Loucy (cell line): ENCODE results near the gene ITPK1.

Experiments
- H2AFZ ChIP-seq: fragments of 200-600 bp; sonication (generic); 2 replicates; pipeline ENCODE4 v1.6.0; 2016; ENCODE audit warnings: antibody characterized with exemption, mild to moderate bottlenecking, low read length, moderate library complexity
- H3F3A ChIP-seq: fragments of 200-600 bp; 2 replicates; pipeline ENCODE4 v1.6.0; 2016; ENCODE audit warnings: antibody characterized with exemption, low read depth, mild to moderate bottlenecking
- H3K27me3 ChIP-seq: fragments of 200-600 bp; sonication (generic); 2 replicates; pipeline ENCODE4 v1.6.1; 2014; ENCODE audit warnings: low read length, mild to moderate bottlenecking; ENCODE audit not compliant: insufficient read depth, poor library complexity, severe bottlenecking
- H3K36me3 ChIP-seq: fragments of 200-600 bp; sonication (generic); 2 replicates; pipeline ENCODE4 v1.6.1; 2016; ENCODE audit warnings: low read length; ENCODE audit not compliant: insufficient read depth
- H3K4me1 ChIP-seq: fragments of 200-600 bp; sonication (generic); 2 replicates; pipeline ENCODE4 v1.5.1; 2014; ENCODE audit warnings: low read length, mild to moderate bottlenecking; ENCODE audit not compliant: insufficient read depth, poor library complexity, severe bottlenecking
- H3K4me2 ChIP-seq: fragments of 200-600 bp; sonication (generic); 2 replicates; pipeline ENCODE4 v1.6.0; 2014; ENCODE audit warnings: antibody characterized with exemption, low read length, low read depth, mild to moderate bottlenecking; ENCODE audit not compliant: poor library complexity, severe bottlenecking
- H3K4me3 ChIP-seq: fragments of 200-600 bp; sonication (generic); 2 replicates; pipeline ENCODE4 v1.5.1; 2014; ENCODE audit warnings: low read length, mild to moderate bottlenecking, mixed read lengths; ENCODE audit not compliant: poor library complexity, severe bottlenecking
- H3K79me2 ChIP-seq: fragments of 200-600 bp; sonication (generic); 2 replicates; pipeline ENCODE4 v1.6.1; 2014; ENCODE audit warnings: low read length; ENCODE audit not compliant: insufficient read depth
- H3K9ac ChIP-seq: fragments of 200-600 bp; sonication (generic); 2 replicates; pipeline ENCODE4 v1.6.0; 2014; ENCODE audit warnings: mild to moderate bottlenecking, low read depth, low read length, moderate library complexity; ENCODE audit not compliant: poor library complexity, severe bottlenecking
- H3K9me2 ChIP-seq: fragments of 200-600 bp; sonication (generic); replicated peaks from 2 replicates; pipeline ENCODE4 v1.6.1; 2016; ENCODE audit warnings: low read depth, low read length, mixed read lengths
- H3K9me3 ChIP-seq: fragments of 200-600 bp; sonication (generic); 2 replicates; pipeline ENCODE4 v1.6.1; 2014; ENCODE audit warnings: mild to moderate bottlenecking, antibody characterized with exemption, low read length, low read depth; ENCODE audit not compliant: insufficient read depth
- H4K20me1 ChIP-seq: fragments of 200-600 bp; sonication (generic); 2 replicates; pipeline ENCODE4 v1.6.0; 2014; ENCODE audit warnings: antibody characterized with exemption, low read length, mild to moderate bottlenecking; ENCODE audit not compliant: insufficient read depth, poor library complexity, severe bottlenecking
- CTCF ChIP-seq: fragments of 200-600 bp; sonication (generic); conservative IDR thresholded peaks from 2 replicates; pipeline ENCODE4 v1.5.1; 2014; ENCODE audit warnings: mild to moderate bottlenecking, antibody characterized with exemption, low read length
- EZH2phosphoT487 ChIP-seq: fragments of 200-600 bp; IDR thresholded peaks from 2 replicates; pipeline ENCODE4 v1.6.1; 2018; ENCODE audit warnings: antibody characterized with exemption, mild to moderate bottlenecking, moderate library complexity, borderline replicate concordance

Gene ITPK1

DNA sequence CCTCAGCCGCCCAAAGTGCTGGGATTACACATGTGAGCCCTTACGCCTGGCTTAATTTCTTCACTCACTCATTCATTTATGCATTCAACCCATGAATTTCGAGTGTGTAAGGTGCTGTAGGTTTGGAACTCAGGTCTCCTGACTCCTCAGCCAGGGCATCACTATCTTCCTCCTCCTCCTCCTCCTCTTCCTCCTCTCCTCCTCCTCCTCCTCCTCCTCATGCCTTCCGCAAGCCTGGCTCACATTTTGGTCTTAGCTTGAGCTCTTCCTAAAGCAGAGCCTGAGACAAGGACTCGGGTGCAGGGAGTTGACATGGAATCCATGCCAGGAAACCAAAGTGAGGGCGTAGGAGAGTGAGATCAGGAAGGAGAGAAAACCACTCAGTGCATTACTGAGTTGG is 213.5 kb downstream of the ITPK1 start:
- H3K4me3 ChIP-seq = no peak overlapping the region
- H4K20me1 ChIP-seq = no peaks in the 10 kb centered on the region
- no peaks in the 10 kb centered on the region for H3K79me2 ChIP-seq
- peaks cover 8% of the 10 kb centered on the region for H3K4me1 ChIP-seq
- no peaks in the 10 kb centered on the region for H3K9me2 ChIP-seq
- H3K36me3 ChIP-seq = no peaks in the 10 kb centered on the region
- no peaks in the 10 kb centered on the region for H3K27me3 ChIP-seq
- H3K4me2 ChIP-seq = no peak overlapping the region
- no peak overlapping the region for H3K9ac ChIP-seq
- H3K9me3 ChIP-seq = no peaks in the 10 kb centered on the region
- no peaks in the 10 kb centered on the region for H3F3A ChIP-seq
- H2AFZ ChIP-seq = no peak overlapping the region
- TF ChIP-seq EZH2phosphoT487 (no peak), CTCF (no peak)

GRCh38 chr14:92900660-92901059 is 215.1 kb downstream of the ITPK1 start:
- no peaks in the 10 kb centered on the region for H3K9me3 ChIP-seq
- TF ChIP-seq EZH2phosphoT487 (no peak), CTCF (no peak)
- H3K4me1 ChIP-seq = peaks cover 8% of the 10 kb centered on the region
- H3K9ac ChIP-seq = no peak overlapping the region
- no peaks in the 10 kb centered on the region for H3K36me3 ChIP-seq
- no peak overlapping the region for H3K4me3 ChIP-seq
- no peaks in the 10 kb centered on the region for H4K20me1 ChIP-seq
- H3K4me2 ChIP-seq = no peak overlapping the region
- H3K9me2 ChIP-seq = no peaks in the 10 kb centered on the region
- no peak overlapping the region for H2AFZ ChIP-seq
- no peaks in the 10 kb centered on the region for H3K79me2 ChIP-seq
- H3K27me3 ChIP-seq = no peaks in the 10 kb centered on the region
- no peaks in the 10 kb centered on the region for H3F3A ChIP-seq

DNA sequence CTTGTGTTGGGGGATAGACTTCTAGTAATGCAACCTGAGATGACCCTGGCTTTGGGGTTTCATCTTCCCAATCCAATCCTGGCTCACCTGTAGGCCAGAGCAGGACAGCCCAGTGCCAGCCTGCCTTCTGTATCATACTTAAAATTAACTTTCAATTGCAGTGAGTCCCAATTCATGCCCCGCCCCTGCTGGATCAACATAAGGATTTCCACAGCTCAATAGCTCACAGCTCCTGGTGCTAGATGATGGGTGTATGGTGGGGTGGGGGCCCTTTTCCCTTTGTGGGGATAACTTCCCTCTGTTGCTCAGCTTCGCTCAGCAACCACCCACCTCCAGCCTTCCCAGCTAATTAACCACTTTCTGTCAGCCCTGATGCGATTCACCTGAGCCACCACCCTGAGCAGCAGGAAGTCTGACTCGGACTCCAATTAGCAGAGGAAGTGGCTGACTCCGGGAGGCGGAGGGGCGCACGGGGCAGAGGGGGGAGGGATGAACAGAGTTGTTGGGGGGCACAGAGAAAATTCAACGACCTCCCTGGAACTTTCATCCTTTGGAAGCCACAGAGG is 217.1 kb downstream of the ITPK1 start:
- no peaks in the 10 kb centered on the region for H3K36me3 ChIP-seq
- H3K9ac ChIP-seq = no peak overlapping the region
- no peaks in the 10 kb centered on the region for H3K9me3 ChIP-seq
- no peaks in the 10 kb centered on the region for H3K27me3 ChIP-seq
- no peak overlapping the region for H2AFZ ChIP-seq
- H3K4me3 ChIP-seq = no peak overlapping the region
- H3K4me1 ChIP-seq = peaks cover 8% of the 10 kb centered on the region
- no peaks in the 10 kb centered on the region for H4K20me1 ChIP-seq
- no peak for TF ChIP-seq EZH2phosphoT487
- TF ChIP-seq CTCF = no peak
- no peaks in the 10 kb centered on the region for H3F3A ChIP-seq
- peak overlapping the region; percentile 50 for H3K4me2 ChIP-seq
- H3K79me2 ChIP-seq = no peaks in the 10 kb centered on the region
- no peaks in the 10 kb centered on the region for H3K9me2 ChIP-seq
